GM13977 (cell line): ENCODE data around the gene RPL13.

ENCODE experiments used
- DNase-seq: peaks from one replicate; pipeline ENCODE4 v3.0.0; 2012; ENCODE audit warnings: low spot score
- CTCF ChIP-seq: IDR thresholded peaks from 2 replicates; pipeline ENCODE4 v1.5.1; 2012; ENCODE audit warnings: mild to moderate bottlenecking, control low read depth; ENCODE audit not compliant: insufficient read depth; ENCODE audit errors: extremely low read depth, missing control alignments
- in situ Hi-C: fragments of 300-500 bp; cut with MboI; formaldehyde crosslinking; loops from one replicate; pipeline ENCODE4 v1.12.0; 2022; ENCODE audit warnings: low sequenced_read_pairs, low pct_unique_long_range_greater_than_20kb, mixed read lengths, inconsistent platforms; ENCODE audit not compliant: unreplicated experiment

The RPL13 gene

GRCh38 chr16:89534252-89534756, 26.2 kb upstream of the RPL13 start:
- no peak for DNase-seq
- no peak for TF ChIP-seq CTCF
- in situ Hi-C loops, result no loop called here

- no peak for DNase-seq
- no peak for TF ChIP-seq CTCF
- in situ Hi-C loops, result no loop called here
Measured at GRCh38 chr16:89536371-89536770, 24.1 kb upstream of the RPL13 start.

- no peak for TF ChIP-seq CTCF
- in situ Hi-C loops, result no loop called here
- DNase-seq, result no peak
Measured at GRCh38 chr16:89536886-89537548, 23.5 kb upstream of the RPL13 start.

- no peak for TF ChIP-seq CTCF
- no peak for DNase-seq
- in situ Hi-C loops, result no loop called here
Measured at GRCh38 chr16:89537549-89537925, 22.9 kb upstream of the RPL13 start.

- DNase-seq, result no peak
- no peak for TF ChIP-seq CTCF
Measured at GRCh38 chr16:89538286-89538685, 22.2 kb upstream of the RPL13 start.

GRCh38 chr16:89540557-89540956, 19.9 kb upstream of the RPL13 start:
- no peak for TF ChIP-seq CTCF
- no peak for DNase-seq
- in situ Hi-C loops, result no loop called here

More at GRCh38 chr16:89538286-89538685, 22.2 kb upstream of the RPL13 start:
- in situ Hi-C loops, result no loop called here
